Chondrocyte (in vitro differentiated cells): ENCODE data around the gene PDZRN3. TPM values are rescaled to one million over a fixed set of nuclear protein-coding genes. Genes with fewer than 3 reads are reported as not detected.
"Not testable (repeated sequence)": the region's sequence is repeated elsewhere in the genome, so short reads cannot be mapped to it uniquely, and the experiment has no call there.

Experiments used
- DNase-seq: peaks from one replicate; pipeline ENCODE4 v3.0.0; 2021; ENCODE audit warnings: mixed read lengths, low spot score
- H3K27ac Mint-ChIP-seq: one replicate; pipeline ENCODE4 v1.8.0; 2021; ENCODE audit warnings: mild to moderate bottlenecking, moderate library complexity, mixed read lengths; ENCODE audit not compliant: unreplicated experiment
- H3K27me3 Mint-ChIP-seq: 2 replicates; pipeline ENCODE4 v1.8.0; 2021; ENCODE audit warnings: low read depth, mixed read lengths
- H3K36me3 Mint-ChIP-seq: 2 replicates; pipeline ENCODE4 v1.8.0; 2021; ENCODE audit warnings: low read depth, mixed read lengths
- H3K4me1 Mint-ChIP-seq: 2 replicates; pipeline ENCODE4 v1.8.0; 2021; ENCODE audit warnings: low read depth, mild to moderate bottlenecking, mixed read lengths
- H3K4me3 Mint-ChIP-seq: one replicate; pipeline ENCODE4 v1.8.0; 2021; ENCODE audit warnings: mild to moderate bottlenecking, moderate library complexity, mixed read lengths; ENCODE audit not compliant: unreplicated experiment
- H3K9me3 Mint-ChIP-seq: 2 replicates; pipeline ENCODE4 v1.8.0; 2021; ENCODE audit warnings: low read depth, mixed read lengths
- total RNA-seq: library from RNA; stranded (reverse); gene quantifications from 3 replicates; pipeline ENCODE4 v1.2.1, GENCODE V29; 2021
- TF ChIP-seq, protein P1 (sequence below): fragments of 200-600 bp; sonication (generic); IDR thresholded peaks from 2 replicates; pipeline ENCODE4 v1.5.0; 2021; ENCODE audit warnings: antibody characterized with exemption, mild to moderate bottlenecking, moderate library complexity

The PDZRN3 gene
- total RNA-seq, 1 donor from 2014 or later = 19.4 TPM

DNA sequence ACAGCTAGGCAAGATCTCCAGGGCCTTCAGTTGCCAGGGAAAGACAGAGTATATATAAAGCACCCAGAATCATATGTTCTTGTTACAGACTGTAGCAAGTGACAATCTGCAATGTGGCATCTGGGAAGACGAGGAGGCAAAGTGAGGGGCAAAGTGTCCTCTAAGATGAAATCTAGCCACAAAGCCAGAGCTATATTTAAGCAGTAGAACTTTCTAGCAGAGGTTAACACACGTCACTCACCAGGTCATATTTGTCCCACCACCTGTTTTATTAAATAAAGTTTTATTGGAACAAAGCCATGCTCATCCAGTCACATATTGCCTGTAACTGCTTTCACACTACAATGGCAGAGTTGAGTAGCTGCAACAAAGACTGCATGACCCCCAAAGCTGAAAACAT is 51.5 kb downstream of the PDZRN3 start:
- H3K4me3 Mint-ChIP-seq = no peak overlapping the region

DNA sequence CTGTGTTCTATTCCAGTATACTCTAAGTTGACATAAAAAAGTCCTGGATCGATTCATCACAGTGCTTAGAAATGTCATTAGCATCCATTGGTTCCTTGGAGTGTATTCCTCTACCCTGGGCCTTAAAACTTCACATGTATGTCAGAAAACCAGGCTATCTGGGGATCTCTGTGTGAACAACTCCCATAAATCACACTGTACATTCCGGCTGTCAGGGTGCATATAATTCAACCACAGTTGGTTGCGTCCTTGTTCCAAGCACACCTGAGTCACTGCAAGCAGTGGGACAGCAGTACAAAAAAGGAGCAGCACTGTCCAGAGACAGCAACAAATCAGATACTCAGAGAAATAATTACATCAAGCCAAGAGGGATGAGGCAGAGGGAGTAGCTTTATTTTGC is 52.4 kb downstream of the PDZRN3 start:
- Mint-ChIP-seq H3K36me3 (no peaks in the 10 kb centered on the region), H3K9me3 (no peaks in the 10 kb centered on the region), H3K4me3 (no peak overlapping the region), H3K27ac (no peak overlapping the region), H3K4me1 (peaks cover 24% of the 10 kb centered on the region), H3K27me3 (no peaks in the 10 kb centered on the region)
- TF ChIP-seq, protein P1, sequence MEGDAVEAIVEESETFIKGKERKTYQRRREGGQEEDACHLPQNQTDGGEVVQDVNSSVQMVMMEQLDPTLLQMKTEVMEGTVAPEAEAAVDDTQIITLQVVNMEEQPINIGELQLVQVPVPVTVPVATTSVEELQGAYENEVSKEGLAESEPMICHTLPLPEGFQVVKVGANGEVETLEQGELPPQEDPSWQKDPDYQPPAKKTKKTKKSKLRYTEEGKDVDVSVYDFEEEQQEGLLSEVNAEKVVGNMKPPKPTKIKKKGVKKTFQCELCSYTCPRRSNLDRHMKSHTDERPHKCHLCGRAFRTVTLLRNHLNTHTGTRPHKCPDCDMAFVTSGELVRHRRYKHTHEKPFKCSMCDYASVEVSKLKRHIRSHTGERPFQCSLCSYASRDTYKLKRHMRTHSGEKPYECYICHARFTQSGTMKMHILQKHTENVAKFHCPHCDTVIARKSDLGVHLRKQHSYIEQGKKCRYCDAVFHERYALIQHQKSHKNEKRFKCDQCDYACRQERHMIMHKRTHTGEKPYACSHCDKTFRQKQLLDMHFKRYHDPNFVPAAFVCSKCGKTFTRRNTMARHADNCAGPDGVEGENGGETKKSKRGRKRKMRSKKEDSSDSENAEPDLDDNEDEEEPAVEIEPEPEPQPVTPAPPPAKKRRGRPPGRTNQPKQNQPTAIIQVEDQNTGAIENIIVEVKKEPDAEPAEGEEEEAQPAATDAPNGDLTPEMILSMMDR = no peak
- DNase-seq = no peak

More for the DNA sequence above, 51.5 kb downstream of the PDZRN3 start:
- Mint-ChIP-seq H3K9me3 (no peaks in the 10 kb centered on the region), H3K27ac (no peak overlapping the region), H3K27me3 (no peaks in the 10 kb centered on the region), H3K4me1 (peaks cover 30% of the 10 kb centered on the region), H3K36me3 (no peaks in the 10 kb centered on the region)
- DNase-seq = no peak
- TF ChIP-seq, protein P1 = no peak

DNA sequence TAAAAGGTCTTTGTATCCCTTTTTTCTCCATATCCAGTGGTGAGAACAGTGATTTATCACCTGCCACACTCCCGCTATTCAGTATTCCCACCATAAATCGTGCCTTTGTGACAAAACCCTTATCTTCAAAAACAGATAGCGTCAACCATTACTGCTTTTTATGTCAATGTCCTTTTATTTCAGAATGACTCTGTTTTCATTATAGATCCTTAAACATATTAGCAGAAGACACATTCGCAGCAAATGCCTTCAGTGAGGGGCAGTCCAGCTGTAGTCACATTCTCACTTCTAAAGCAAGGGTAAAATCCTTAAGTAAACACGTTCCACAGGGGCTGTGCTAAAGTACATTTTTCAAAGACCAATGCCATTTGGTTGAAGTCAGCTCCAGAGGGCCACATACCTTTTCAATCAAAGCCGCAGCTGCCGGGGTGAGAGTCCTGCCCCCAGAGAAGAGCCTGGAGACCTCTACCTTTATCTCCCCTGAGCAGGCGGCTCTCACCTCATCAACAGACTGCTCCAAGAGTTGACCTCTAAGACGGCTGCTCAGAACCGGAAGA is 53.4 kb downstream of the PDZRN3 start:
- no peaks in the 10 kb centered on the region for H3K9me3 Mint-ChIP-seq
- TF ChIP-seq, protein P1 = no peak
- H3K36me3 Mint-ChIP-seq = no peaks in the 10 kb centered on the region
- H3K27me3 Mint-ChIP-seq = no peaks in the 10 kb centered on the region
- H3K27ac Mint-ChIP-seq = peak overlapping the region; percentile 64
- H3K4me3 Mint-ChIP-seq = peak overlapping the region; percentile 20
- no peak for DNase-seq
- peaks cover 15% of the 10 kb centered on the region for H3K4me1 Mint-ChIP-seq

DNA sequence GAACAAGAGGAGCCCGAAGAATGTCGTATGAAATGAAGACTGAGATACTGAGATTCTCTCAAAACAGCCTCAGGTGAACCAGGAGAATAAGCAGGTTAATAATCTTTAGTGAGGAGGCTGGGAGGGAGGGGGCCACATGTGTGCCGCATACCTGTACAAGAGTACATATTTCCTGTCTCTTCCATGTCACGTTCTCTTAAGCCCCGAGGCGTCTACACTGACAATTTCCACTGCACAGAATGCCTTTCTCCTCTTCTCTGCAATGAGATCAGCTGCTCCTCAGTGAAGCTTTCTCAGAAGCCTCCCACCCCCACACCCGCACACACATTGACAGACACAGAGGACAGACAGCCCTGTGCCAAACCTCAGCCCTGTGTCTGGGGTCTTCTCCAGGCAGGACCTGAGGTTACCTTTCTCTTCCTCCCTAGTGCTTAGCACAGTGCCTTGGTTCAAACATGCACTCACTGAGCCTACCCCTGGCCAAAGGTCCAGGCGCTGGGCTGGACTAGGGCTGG is 55.4 kb downstream of the PDZRN3 start:
- Mint-ChIP-seq H3K27me3 (no peaks in the 10 kb centered on the region), H3K27ac (no peak overlapping the region), H3K9me3 (no peaks in the 10 kb centered on the region), H3K4me3 (no peak overlapping the region), H3K36me3 (no peaks in the 10 kb centered on the region), H3K4me1 (peaks cover 19% of the 10 kb centered on the region)
- DNase-seq = no peak
- TF ChIP-seq, protein P1 = no peak

DNA sequence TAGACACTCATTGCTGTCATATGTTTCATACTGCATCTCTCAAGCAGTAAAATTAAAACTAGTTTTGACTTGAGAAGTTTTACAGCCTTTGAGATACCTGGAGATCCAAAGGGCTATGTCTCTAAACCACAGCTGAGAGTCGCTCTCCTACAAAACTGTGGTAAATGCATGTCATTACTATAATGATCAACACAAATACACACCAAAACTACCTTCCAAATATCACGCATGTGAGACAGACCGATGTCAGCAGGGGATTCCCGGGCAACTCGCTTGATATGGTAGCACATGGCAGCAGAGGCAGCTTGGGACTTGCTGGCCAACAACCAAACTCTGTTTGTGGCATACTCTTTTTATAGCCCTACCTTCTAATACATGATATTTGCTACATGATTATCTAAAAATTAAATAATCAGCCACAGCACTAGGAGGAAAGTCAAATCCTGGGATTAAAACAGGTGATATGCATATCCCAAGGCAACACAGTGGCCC is 56.3 kb downstream of the PDZRN3 start:
- no peak overlapping the region for H3K27ac Mint-ChIP-seq
- no peaks in the 10 kb centered on the region for H3K27me3 Mint-ChIP-seq
- H3K4me1 Mint-ChIP-seq = peaks cover 28% of the 10 kb centered on the region
- DNase-seq = no peak
- TF ChIP-seq, protein P1 = no peak
- H3K4me3 Mint-ChIP-seq = no peak overlapping the region
- H3K9me3 Mint-ChIP-seq = no peaks in the 10 kb centered on the region
- H3K36me3 Mint-ChIP-seq = no peaks in the 10 kb centered on the region

DNA sequence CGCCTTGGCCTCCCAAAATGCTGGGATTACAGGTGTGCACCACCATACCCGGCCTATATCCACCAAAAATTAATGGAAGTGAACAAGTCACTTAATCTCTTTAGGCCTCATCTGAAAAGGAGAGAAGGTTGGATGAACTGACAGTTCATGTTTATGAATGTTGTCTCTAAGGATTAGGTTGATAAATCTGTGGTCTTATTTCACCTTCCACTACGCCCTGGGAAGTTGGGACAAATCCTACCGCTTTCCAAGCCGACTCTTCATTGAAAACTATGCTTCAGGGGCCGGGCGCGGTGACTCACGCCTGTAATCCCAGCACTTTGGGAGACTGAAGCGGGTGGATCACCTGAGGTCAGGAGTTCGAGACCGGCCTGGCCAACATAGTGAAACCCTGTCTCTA is 59.4 kb downstream of the PDZRN3 start:
- not testable (repeated sequence) for H3K36me3 Mint-ChIP-seq, H3K9me3 Mint-ChIP-seq, DNase-seq, H3K27me3 Mint-ChIP-seq, H3K27ac Mint-ChIP-seq, H3K4me3 Mint-ChIP-seq
- peaks cover 16% of the 10 kb centered on the region for H3K4me1 Mint-ChIP-seq
